Measurements from ENCODE around the gene VAPB.

VAPB gene

GRCh38 chr20:58389324-58389967, 417 bp downstream of the VAPB start:
- no peaks in the 10 kb centered on the region for H3K9me3 ChIP-seq
- in situ Hi-C loops (cut with MboI; ENCODE audit: low sequenced_read_pairs), result no loop called here
- H3K4me3 ChIP-seq, result peak overlapping the region; percentile 74
- DNase-seq (ENCODE audit: low spot score in 2 of 2), result peak in 1 of 2 experiments; percentile 28
- peaks cover 18% of the 10 kb centered on the region for H3K36me3 ChIP-seq (replicated peaks)
- peaks cover 5% of the 10 kb centered on the region; the same call in 1 of the 2 replicates for H3K27me3 ChIP-seq (ENCODE audit: low read depth)
- peaks cover 14% of the 10 kb centered on the region for H3K4me1 ChIP-seq

- no peak for DNase-seq (ENCODE audit: low spot score in 2 of 2)
- peaks cover 14% of the 10 kb centered on the region for H3K4me1 ChIP-seq
- in situ Hi-C loops (cut with MboI; ENCODE audit: low sequenced_read_pairs), result no loop called here
- H3K9me3 ChIP-seq, result no peaks in the 10 kb centered on the region
- peaks cover 5% of the 10 kb centered on the region; the same call in 1 of the 2 replicates for H3K27me3 ChIP-seq (ENCODE audit: low read depth)
- peak overlapping the region; percentile 74 for H3K4me3 ChIP-seq
- H3K36me3 ChIP-seq (replicated peaks), result peaks cover 18% of the 10 kb centered on the region
Measured at GRCh38 chr20:58389968-58390658, 1.1 kb downstream of the VAPB start.

- in situ Hi-C loops (cut with MboI; ENCODE audit: low sequenced_read_pairs), result no loop called here
- no peak for DNase-seq (ENCODE audit: low spot score in 2 of 2)
- Histone ChIP-seq H3K4me3 (peak overlapping the region; percentile 74), H3K27me3 (ENCODE audit: low read depth) (peaks cover 5% of the 10 kb centered on the region; the same call in 1 of the 2 replicates), H3K9me3 (no peaks in the 10 kb centered on the region), H3K36me3 (replicated peaks) (peaks cover 18% of the 10 kb centered on the region), H3K4me1 (peaks cover 14% of the 10 kb centered on the region)
Measured at GRCh38 chr20:58390659-58391035, 1.6 kb downstream of the VAPB start.

GRCh38 chr20:58392286-58392685, 3.3 kb downstream of the VAPB start:
- in situ Hi-C loops (cut with MboI; ENCODE audit: low sequenced_read_pairs), result no loop called here
- Histone ChIP-seq H3K9me3 (no peaks in the 10 kb centered on the region), H3K4me3 (no peak overlapping the region), H3K27me3 (ENCODE audit: low read depth) (peaks cover 5% of the 10 kb centered on the region; the same call in 1 of the 2 replicates), H3K4me1 (peaks cover 14% of the 10 kb centered on the region), H3K36me3 (replicated peaks) (peaks cover 18% of the 10 kb centered on the region)
- DNase-seq (ENCODE audit: low spot score in 2 of 2), result no peak

- Histone ChIP-seq H3K4me3 (no peak overlapping the region), H3K27me3 (ENCODE audit: low read depth) (peaks cover 3% of the 10 kb centered on the region; the same call in 1 of the 2 replicates), H3K9me3 (no peaks in the 10 kb centered on the region), H3K36me3 (replicated peaks) (peaks cover 18% of the 10 kb centered on the region), H3K4me1 (peaks cover 13% of the 10 kb centered on the region)
- in situ Hi-C loops (cut with MboI; ENCODE audit: low sequenced_read_pairs), result no loop called here
- no peak for DNase-seq (ENCODE audit: low spot score in 2 of 2)
Measured at GRCh38 chr20:58393299-58393698, 4.3 kb downstream of the VAPB start.

GRCh38 chr20:58394801-58395200, 5.8 kb downstream of the VAPB start:
- Histone ChIP-seq H3K9me3 (no peaks in the 10 kb centered on the region), H3K4me1 (peaks cover 8% of the 10 kb centered on the region), H3K4me3 (no peak overlapping the region), H3K36me3 (replicated peaks) (peaks cover 18% of the 10 kb centered on the region), H3K27me3 (ENCODE audit: low read depth) (no peaks in the 10 kb centered on the region)
- in situ Hi-C loops (cut with MboI; ENCODE audit: low sequenced_read_pairs), result no loop called here
- DNase-seq (ENCODE audit: low spot score in 2 of 2), result no peak

GRCh38 chr20:58395604-58396003, 6.6 kb downstream of the VAPB start:
- in situ Hi-C loops (cut with MboI; ENCODE audit: low sequenced_read_pairs), result no loop called here
- H3K9me3 ChIP-seq, result no peaks in the 10 kb centered on the region
- peaks cover 6% of the 10 kb centered on the region for H3K4me1 ChIP-seq

GRCh38 chr20:58397429-58397828, 8.4 kb downstream of the VAPB start:
- H3K9me3 ChIP-seq, result no peaks in the 10 kb centered on the region
- no peaks in the 10 kb centered on the region for H3K27me3 ChIP-seq (ENCODE audit: low read depth)
- H3K4me3 ChIP-seq, result no peak overlapping the region
- peaks cover 7% of the 10 kb centered on the region for H3K36me3 ChIP-seq (replicated peaks)
- no peak for DNase-seq (ENCODE audit: low spot score in 2 of 2)
- in situ Hi-C loops (cut with MboI; ENCODE audit: low sequenced_read_pairs), result no loop called here
- no peaks in the 10 kb centered on the region for H3K4me1 ChIP-seq

More at GRCh38 chr20:58395604-58396003, 6.6 kb downstream of the VAPB start:
- Histone ChIP-seq H3K4me3 (no peak overlapping the region), H3K27me3 (ENCODE audit: low read depth) (no peaks in the 10 kb centered on the region), H3K36me3 (replicated peaks) (peaks cover 21% of the 10 kb centered on the region)
- no peak for DNase-seq (ENCODE audit: low spot score in 2 of 2)

GRCh38 chr20:58398254-58398653, 9.2 kb downstream of the VAPB start:
- in situ Hi-C loops (cut with MboI; ENCODE audit: low sequenced_read_pairs), result no loop called here
- DNase-seq (ENCODE audit: low spot score in 2 of 2), result no peak
- Histone ChIP-seq H3K27me3 (ENCODE audit: low read depth) (no peaks in the 10 kb centered on the region), H3K36me3 (replicated peaks) (peaks cover 7% of the 10 kb centered on the region), H3K4me1 (no peaks in the 10 kb centered on the region), H3K9me3 (no peaks in the 10 kb centered on the region), H3K4me3 (no peak overlapping the region)

GRCh38 chr20:58399926-58400325, 10.9 kb downstream of the VAPB start:
- Histone ChIP-seq H3K9me3 (no peaks in the 10 kb centered on the region), H3K27me3 (ENCODE audit: low read depth) (no peaks in the 10 kb centered on the region), H3K4me1 (no peaks in the 10 kb centered on the region), H3K4me3 (no peak overlapping the region), H3K36me3 (replicated peaks) (peaks cover 7% of the 10 kb centered on the region)
- in situ Hi-C loops (cut with MboI; ENCODE audit: low sequenced_read_pairs), result no loop called here
- DNase-seq (ENCODE audit: low spot score in 2 of 2), result no peak

- no peak for DNase-seq (ENCODE audit: low spot score in 2 of 2)
- in situ Hi-C loops (cut with MboI; ENCODE audit: low sequenced_read_pairs), result no loop called here
- H3K36me3 ChIP-seq (replicated peaks), result peaks cover 7% of the 10 kb centered on the region
- H3K9me3 ChIP-seq, result no peaks in the 10 kb centered on the region
- H3K4me3 ChIP-seq, result no peak overlapping the region
- H3K27me3 ChIP-seq (ENCODE audit: low read depth), result no peaks in the 10 kb centered on the region
- no peaks in the 10 kb centered on the region for H3K4me1 ChIP-seq
Measured at GRCh38 chr20:58401162-58401561, 12.1 kb downstream of the VAPB start.

GRCh38 chr20:58402305-58402704, 13.3 kb downstream of the VAPB start:
- in situ Hi-C loops (cut with MboI; ENCODE audit: low sequenced_read_pairs), result no loop called here

GRCh38 chr20:58402827-58403226, 13.8 kb downstream of the VAPB start:
- no peaks in the 10 kb centered on the region for H3K4me1 ChIP-seq

More at GRCh38 chr20:58402305-58402704, 13.3 kb downstream of the VAPB start:
- no peaks in the 10 kb centered on the region for H3K27me3 ChIP-seq (ENCODE audit: low read depth)
- H3K36me3 ChIP-seq (replicated peaks), result peaks cover 7% of the 10 kb centered on the region
- no peaks in the 10 kb centered on the region for H3K4me1 ChIP-seq
- no peak for DNase-seq (ENCODE audit: low spot score in 2 of 2)
- no peaks in the 10 kb centered on the region for H3K9me3 ChIP-seq
- no peak overlapping the region for H3K4me3 ChIP-seq

GRCh38 chr20:58403272-58403671, 14.2 kb downstream of the VAPB start:
- H3K4me1 ChIP-seq, result 0 out of 2 replicates have a peak, but pooled peaks cover 2% of the 10 kb centered on the region
- DNase-seq (ENCODE audit: low spot score in 2 of 2), result no peak

More at GRCh38 chr20:58402827-58403226, 13.8 kb downstream of the VAPB start:
- H3K36me3 ChIP-seq (replicated peaks), result peaks cover 7% of the 10 kb centered on the region
- H3K27me3 ChIP-seq (ENCODE audit: low read depth), result no peaks in the 10 kb centered on the region
- H3K9me3 ChIP-seq, result no peaks in the 10 kb centered on the region
- no peak for DNase-seq (ENCODE audit: low spot score in 2 of 2)
- H3K4me3 ChIP-seq, result no peak overlapping the region
- in situ Hi-C loops (cut with MboI; ENCODE audit: low sequenced_read_pairs), result no loop called here

More at GRCh38 chr20:58403272-58403671, 14.2 kb downstream of the VAPB start:
- Histone ChIP-seq H3K9me3 (no peaks in the 10 kb centered on the region), H3K4me3 (no peak overlapping the region), H3K36me3 (replicated peaks) (peaks cover 7% of the 10 kb centered on the region), H3K27me3 (ENCODE audit: low read depth) (no peaks in the 10 kb centered on the region)
- in situ Hi-C loops (cut with MboI; ENCODE audit: low sequenced_read_pairs), result no loop called here

All from HAP-1 (cell line).